WERI-Rb-1 (cell line): ENCODE data around the gene BRSK2.

Source experiments
- DNase-seq: peaks from one replicate; pipeline ENCODE4 v3.0.0-alpha.2; 2020
- H3K27ac ChIP-seq: fragments of 250-450 bp; sonication (Bioruptor Pico); 2 replicates; pipeline ENCODE4 v1.5.1; 2020; ENCODE audit warnings: mild to moderate bottlenecking, moderate library complexity
- H3K27me3 ChIP-seq: fragments of 250-450 bp; sonication (Bioruptor Pico); 2 replicates; pipeline ENCODE4 v1.5.1; 2021; ENCODE audit warnings: mild to moderate bottlenecking, low read depth, moderate library complexity; ENCODE audit not compliant: insufficient read depth, severe bottlenecking
- H3K36me3 ChIP-seq: fragments of 250-450 bp; sonication (Bioruptor Pico); 2 replicates; pipeline ENCODE4 v1.5.1; 2020; ENCODE audit warnings: mild to moderate bottlenecking, moderate library complexity
- H3K4me3 ChIP-seq: 2 replicates; pipeline ENCODE4 v1.5.1; 2011; ENCODE audit warnings: low read depth, mild to moderate bottlenecking, control low read depth, low read length
- H3K9me3 ChIP-seq: fragments of 250-450 bp; sonication (Bioruptor Pico); 2 replicates; pipeline ENCODE4 v1.5.1; 2021; ENCODE audit warnings: mild to moderate bottlenecking, moderate library complexity; ENCODE audit not compliant: severe bottlenecking
- TF ChIP-seq, protein P1 (sequence below): IDR thresholded peaks from 2 replicates; pipeline ENCODE4 v1.5.1; 2011; ENCODE audit warnings: low read depth, mild to moderate bottlenecking, control low read depth, inconsistent platforms, low read length

BRSK2 gene

DNA sequence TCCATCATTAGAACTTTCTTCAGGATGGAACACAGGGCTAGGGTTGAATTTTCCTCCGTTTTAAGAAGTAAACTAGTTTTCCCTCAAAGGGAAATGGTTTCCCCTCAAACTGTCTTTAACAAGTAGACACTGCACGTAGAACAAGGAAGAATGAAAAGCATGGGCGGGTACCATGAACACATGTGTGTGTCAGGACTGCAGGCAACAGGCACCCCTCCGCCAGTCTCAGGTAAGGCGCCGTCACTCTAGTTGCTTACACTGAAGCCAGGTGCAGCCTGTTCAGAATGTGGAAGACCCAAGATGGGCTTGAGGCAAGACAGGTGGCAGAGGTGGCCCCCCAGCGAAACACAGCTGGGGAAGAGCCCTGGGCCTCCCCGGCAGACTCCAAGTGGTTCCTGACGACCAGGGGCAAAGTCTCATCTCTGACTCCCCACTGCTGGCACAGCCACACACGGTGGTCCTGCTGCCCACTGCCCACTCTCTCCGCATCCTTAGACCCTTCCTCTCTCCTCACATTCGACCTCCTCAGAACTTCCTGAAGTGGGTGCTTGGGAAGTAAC is 122.3 kb downstream of the BRSK2 start:
- Histone ChIP-seq H3K27ac (no peak overlapping the region), H3K27me3 (no peaks in the 10 kb centered on the region), H3K9me3 (no peaks in the 10 kb centered on the region), H3K36me3 (no peaks in the 10 kb centered on the region), H3K4me3 (no peak overlapping the region)
- TF ChIP-seq, protein P1, sequence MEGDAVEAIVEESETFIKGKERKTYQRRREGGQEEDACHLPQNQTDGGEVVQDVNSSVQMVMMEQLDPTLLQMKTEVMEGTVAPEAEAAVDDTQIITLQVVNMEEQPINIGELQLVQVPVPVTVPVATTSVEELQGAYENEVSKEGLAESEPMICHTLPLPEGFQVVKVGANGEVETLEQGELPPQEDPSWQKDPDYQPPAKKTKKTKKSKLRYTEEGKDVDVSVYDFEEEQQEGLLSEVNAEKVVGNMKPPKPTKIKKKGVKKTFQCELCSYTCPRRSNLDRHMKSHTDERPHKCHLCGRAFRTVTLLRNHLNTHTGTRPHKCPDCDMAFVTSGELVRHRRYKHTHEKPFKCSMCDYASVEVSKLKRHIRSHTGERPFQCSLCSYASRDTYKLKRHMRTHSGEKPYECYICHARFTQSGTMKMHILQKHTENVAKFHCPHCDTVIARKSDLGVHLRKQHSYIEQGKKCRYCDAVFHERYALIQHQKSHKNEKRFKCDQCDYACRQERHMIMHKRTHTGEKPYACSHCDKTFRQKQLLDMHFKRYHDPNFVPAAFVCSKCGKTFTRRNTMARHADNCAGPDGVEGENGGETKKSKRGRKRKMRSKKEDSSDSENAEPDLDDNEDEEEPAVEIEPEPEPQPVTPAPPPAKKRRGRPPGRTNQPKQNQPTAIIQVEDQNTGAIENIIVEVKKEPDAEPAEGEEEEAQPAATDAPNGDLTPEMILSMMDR = no peak
- DNase-seq = no peak
